Effector CD4-positive, alpha-beta T cell (primary cell): ENCODE measurements around the gene PLXDC1.

Experiments used
- DNase-seq: peaks from one replicate; pipeline ENCODE4 v3.0.0-alpha.2; 2020

Gene PLXDC1

DNA sequence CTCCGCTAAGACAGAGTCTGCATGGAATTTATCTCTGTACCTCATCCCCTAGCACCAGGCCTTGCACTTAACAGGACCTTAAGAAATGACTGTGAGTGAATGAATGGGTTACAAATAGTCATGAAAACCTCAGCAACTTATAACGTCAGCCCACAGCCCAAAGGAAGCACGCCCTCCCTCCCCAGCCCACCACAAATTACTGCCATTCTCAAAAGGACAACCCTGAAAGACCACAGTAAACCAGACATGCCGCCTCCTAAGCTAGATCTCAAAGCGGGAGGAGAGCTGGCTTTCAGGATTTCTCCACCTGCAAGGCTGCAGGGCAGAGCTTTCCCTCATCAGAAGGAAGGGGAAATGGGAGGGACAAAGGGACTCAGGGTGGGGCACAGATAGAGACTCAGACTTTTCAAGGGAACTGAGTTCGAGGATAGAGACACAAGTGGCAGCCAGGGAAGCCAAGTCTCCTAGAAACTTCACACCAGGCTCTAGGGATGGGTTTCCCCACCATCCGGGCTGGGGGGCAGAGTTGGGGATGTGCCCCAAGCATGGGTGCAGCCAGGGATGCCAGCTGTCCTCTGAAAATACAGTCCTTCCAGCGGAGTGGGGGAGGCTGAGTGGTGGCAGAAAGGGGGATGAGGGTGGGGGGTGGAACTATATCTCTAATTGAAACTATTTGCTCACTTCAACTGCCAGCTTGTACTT, 56.7 kb downstream of the PLXDC1 start:
- no peak for DNase-seq

DNA sequence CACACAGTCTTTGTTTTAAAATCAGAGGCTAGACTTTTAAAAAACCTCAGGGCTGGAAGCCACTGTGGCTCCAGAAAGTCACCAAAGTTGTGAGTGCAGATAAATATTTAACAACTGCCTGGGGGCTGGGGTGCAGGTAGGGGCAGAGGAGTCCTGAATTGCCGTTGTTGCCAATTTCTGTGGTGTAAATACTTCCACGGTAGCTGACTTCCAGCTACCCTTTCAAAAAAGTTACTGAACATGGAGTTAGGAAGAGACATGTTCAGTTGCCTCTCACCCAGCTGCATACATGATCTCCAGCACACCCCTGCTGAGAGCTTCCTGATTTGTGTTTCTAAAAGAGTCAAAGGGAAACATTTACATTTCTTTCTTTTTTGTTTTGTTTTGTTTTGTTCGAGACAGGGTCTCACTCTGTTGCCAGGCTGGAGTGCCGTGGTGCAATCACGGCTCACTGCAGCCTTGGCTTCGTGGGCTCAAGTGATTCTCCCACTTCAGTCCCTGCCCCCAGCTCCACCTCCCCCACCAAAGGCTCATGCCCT, 58.7 kb downstream of the PLXDC1 start:
- no peak for DNase-seq

DNA sequence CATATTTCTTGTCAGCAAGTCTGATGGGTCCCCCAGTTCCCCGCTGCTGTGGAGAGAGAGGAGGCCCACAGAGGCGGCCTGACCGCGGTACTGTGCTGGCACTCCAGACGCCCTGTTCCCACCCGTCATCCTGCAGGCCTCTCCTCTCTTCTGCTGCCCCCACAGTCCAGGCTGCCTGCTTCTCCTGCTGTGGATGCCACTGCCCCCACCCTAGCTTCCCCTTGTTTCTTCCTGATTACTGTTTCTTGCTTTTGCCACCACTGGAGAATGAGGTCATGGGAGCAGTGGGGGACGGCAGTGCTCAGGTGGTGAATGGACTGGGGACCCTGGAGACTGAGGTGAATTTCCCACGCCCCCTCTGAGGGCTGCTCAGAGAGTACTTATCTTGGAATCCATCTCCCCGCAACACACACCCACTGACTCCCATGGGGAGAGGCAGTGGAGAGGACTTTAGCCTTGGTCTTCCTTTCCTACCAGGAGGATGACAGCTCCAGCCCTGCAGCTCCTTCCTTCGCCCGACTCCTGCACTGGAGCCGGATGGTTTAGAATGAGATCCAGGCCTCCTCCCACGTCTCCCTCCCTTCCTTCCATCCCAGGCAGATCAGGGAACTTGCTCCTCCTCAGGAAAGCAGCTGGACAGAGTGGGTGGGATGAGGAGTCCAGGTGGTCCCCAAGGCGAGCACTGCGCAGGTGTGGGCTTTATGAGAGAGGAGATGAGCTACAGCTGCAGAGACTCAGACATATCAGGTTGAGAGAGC, 60.4 kb downstream of the PLXDC1 start:
- no peak for DNase-seq

DNA sequence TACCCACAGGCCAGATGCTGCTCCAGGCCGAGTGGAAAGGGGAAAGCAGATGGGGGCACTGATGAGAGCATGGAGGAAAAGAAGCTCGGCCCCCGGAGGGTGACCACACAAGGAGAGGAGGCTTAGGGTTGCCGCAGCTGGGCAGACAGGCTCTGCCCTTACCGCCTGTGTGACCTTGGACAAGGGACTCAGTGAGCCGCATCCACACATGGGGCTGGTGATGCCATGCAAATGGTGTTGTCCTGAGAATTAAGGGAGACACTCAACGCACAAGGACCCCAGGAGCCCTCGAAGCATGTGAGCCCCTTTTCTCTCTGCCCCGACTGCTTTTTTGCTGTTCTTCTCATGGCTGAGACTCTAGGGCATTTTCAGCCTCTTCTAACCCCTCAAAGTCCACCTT, 61.0 kb downstream of the PLXDC1 start:
- no peak for DNase-seq

DNA sequence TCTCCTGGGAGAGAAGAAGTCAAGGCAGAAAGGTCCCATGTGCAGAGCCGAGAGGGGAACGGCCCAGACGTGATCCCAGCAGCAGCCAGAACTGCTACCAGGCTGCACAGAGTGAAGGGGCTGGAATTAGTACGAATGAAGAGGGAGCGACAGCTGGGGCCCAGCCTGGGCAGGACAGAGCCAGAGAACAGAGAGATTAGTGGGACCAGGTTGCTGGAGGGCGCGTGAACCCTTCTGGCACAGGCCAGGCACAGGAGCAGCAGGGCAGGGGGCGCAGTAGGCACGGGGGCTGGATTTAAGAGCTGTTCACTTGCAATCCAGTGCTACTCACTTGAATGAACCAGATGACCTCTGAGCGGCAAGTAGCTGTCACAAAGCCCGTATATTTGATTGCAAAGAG, 66.9 kb downstream of the PLXDC1 start:
- DNase-seq: no peak

DNA sequence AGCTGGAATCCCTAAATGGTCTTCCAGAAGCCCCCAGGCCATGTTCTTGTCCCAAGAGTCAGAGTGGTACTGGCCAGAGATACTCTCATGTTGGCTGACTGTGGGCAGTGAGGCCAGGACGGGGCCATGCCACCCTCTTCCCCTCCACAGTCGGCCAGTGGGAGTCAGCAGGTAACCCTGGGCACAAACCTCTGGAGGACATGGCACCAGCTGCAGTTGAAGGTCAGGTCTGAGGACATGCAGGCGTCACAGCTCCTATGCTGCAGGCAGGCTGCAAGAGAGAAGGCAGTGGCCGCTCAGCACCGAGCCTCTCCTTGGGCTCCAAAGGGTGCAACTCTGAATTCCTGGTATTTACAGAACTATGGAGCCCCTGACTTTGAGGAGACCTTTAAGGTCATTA, 68.2 kb downstream of the PLXDC1 start:
- DNase-seq: no peak

DNA sequence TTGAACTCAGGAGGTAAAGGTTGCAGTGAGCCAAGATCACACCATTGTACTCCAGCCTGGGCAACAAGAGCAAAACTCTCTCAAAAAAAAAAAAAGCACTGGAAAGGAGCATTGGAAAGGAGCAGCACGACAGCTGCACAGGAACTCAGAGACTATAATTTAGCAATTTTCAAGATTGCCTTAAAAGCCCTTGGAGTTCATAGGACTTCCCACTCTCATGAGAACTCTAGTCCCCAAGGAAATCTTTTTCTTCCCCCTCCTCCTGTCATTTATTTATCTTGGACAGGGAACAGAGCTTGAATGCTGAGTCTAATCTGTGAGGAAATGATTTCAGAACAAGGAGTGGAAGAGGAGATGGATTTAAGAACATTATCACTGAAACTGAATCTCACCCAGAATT, 69.0 kb downstream of the PLXDC1 start:
- no peak for DNase-seq

DNA sequence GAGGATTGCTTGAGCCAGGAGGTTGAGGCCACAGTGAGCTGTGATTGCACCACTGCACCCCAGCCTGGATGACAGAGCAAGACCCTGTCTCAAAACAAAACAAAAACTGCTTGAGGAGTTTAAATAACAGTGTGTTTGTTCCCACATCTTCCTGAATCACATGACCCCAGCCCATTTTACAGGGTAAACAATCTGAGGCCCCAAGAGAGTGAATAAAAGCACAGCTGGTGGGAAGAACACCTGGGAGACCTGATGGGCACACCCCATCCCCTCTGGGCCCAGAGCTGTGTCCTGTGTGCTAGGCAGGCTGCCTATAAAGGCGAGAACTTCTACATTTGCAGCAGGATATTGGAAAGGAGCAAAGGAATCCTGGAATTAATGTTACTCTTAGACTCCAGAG, 69.6 kb downstream of the PLXDC1 start:
- DNase-seq: no peak

DNA sequence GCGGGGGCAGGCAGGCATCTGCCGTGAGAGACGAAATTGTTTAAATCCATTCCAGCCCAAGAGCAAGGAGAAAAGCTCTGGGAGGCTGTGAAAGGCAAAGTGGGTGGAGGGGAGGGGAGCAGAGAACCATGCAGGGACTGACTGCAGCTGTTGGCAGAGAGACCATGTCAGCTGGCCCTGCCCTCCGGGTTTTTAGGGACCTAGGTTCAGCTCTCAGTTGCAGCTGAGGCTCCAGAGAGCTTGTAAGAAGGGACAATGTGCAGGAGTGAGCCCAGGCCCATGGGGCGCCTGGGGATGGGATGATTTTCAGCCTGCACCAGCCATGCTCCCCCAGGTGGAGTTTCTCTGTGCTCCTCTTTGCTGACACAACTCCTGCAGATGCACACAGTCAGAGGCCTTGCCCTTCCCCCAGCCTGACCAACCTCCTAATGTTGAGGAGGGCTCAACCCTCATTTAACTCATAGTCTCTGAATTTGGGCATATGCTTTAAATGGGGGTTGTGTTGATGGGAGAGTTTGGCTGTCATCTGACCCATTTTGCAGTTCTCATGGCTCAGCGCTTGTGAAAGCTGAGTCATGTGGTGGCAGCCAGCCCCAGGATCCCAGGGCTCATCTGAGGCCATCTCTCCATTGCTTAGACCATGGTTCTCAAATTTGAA, 70.9 kb downstream of the PLXDC1 start:
- no peak for DNase-seq

DNA sequence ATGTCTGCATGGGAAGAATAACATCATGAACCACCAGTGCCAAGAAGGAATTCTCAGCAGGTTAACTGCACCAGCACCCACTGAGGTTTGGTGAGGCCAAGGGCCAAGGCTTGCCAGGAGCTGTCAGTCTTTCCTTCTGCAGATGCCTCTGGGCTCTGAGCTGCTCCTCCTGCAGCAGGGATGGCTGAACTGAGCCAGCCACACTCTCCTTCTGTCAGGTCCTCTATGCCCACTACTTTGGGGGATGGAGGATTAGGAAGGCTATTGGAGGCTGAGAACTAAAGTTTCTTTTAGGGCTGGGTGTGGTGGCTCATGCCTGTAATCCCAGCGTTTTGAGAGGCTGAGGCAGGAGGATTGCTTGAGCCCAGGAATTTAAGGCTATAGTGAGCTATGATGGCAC, 71.6 kb downstream of the PLXDC1 start:
- DNase-seq: no peak

DNA sequence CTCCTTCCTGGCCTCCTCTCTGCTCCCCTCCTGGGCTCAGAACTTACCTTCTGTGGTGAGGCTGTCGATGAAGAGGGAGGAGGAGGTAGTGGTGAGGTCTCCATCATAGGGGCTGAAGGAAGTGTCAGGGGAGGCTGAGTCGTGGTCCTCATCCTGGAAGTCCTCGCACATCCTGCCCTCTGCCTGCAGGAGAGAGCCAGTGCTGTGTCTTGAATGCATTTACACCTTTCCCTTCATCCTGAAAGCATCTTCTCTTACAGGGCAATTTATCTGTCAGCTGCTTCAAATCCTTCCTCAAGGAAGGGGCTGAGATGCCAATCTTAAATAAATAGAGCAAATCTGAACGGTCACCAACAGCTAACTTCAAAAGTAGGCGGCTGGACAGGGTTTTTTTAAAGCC, 73.6 kb downstream of the PLXDC1 start:
- DNase-seq: no peak

DNA sequence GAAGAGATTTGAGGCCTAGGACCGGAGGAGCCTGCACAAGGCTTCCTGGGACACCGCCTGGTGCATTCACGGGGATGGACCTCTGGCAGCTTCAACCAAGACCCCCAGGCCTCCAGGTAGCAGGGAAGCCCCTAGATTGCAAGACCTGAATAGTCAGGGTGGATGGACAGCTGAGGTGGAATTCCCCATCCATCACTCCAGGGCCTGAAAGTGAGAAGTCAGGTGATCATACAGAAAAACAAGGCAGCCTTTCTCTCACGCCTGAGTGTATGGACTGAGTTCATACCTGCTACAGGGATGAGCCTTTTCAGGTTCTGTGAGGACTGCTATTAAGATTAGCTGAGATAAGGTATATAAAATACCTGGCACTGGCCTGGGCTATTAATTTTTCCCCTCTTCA, 74.2 kb downstream of the PLXDC1 start:
- no peak for DNase-seq

DNA sequence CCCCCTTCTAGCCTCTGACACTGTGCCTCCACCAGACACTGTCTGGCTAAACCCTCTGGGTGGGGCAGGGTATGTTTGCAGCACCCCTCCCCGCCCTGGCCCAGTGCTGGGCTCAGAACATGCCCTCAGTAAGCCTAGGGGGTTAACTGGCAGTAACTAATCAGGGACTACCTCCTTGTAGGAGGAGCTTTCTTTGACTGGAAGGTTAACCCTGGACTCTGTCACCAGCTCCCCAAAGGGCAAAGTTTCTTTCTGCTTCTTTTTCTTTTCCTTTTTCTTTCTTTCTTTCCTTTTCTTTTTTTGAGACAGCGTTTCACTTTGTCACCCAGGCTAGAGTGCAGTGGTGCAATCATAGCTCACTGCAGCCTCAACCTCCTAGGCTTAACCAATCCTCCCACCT, 76.8 kb downstream of the PLXDC1 start:
- no peak for DNase-seq

DNA sequence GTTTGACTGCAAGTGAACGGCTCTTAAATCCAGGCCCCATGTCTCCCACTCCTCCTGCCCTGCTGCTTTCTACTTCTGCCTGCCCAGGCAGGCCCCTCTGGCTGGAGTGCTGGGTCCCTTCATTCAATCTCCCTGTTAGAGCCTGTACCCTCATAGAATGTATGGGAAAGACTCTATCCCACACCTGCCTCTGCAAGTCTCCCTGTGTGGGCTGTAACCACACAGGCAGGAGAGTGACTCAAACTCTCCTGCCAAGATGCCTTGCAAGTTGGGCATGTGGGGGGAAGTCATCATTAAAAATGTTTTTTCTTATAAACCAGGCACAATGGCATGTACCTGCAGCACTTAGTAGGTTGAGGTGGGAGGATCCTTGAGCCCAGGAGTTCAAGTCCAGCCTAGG, 77.5 kb downstream of the PLXDC1 start:
- DNase-seq: no peak

DNA sequence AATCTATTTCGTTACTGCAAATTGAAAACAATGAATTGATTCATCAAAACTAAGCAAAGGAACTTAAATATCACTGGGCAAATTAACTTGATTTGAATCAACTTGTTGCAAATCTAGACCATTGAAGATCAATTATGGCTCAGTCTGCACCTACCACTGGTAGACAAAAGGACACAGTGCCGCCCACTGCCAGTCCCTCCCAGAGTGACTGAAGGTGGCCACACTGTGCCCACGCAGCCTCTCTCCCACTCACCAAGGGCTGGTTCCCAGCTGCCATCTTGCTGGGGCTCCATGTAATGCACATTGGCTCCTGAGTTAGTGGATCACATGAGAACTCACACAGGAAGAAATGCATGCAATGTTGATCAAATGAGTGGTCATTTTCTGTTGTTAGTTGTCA, 78.1 kb downstream of the PLXDC1 start:
- no peak for DNase-seq

DNA sequence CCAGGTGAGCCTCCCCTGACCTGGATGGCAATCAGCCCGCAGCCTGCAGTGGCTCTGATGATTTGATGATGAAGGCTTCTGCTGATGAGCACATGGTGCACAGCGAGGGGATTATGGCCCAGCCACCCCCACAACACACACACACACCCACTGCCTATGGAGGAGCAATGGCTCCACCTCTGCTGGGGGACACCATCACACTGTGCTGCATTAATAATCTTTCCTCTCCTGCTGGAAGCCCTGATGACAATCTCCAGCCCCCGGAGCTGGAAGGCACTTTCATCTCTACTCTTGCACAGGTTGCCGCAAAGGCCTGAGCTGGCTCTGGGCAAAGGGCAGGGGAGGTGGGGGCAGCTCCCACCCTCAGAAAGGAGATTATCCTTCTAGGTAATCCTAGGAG, 79.9 kb downstream of the PLXDC1 start:
- DNase-seq: no peak

DNA sequence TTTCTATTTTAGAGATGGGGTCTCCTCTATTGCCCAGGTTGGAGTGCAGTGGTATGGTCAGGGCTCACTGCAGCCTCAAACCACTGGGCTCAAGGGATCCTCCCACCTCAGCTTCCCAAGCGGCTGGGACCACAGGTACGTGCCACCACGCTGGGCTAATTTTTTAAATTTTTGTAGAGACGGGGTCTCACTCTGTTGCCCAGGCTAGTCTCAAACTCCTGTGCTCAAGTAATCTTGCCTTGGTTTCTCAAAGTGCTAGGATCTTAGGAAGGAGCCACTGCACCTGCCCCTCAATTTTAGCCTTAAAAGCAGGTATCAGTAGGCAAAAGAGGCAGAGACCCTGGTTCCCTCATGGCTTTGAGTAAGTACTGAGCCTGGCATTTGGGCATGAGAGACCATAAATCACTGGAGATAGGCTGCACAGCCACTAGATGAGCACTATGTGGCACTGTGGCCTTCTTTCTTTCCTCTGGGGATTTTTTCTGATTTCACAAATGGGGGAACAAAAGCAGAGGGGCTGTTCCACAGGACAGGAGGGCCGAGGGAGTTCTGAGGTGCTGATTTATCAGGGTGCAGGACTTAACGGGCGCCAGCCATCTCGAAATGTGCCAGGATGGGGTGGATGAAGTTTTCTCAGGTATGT, 82.2 kb downstream of the PLXDC1 start:
- DNase-seq: no peak

DNA sequence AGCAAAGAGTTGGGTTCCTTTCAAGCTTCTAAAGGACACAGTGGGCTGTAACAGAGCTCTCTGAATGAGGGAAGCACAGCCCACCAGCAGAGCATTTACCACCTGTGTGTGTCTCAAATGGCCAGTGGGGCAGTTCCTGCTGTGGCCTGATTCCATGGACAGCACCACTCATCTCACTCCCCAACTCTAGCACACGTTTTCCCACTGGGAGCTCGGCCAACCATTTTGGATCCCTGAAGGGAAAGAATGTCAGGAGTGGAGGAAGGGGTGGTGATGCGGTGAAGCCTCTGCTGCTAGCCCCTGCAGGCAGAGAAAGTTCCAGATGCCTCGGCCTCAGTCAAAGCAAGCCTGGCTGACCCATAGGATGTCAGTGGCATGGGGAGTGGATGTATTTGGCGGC, 86.6 kb downstream of the PLXDC1 start:
- no peak for DNase-seq

DNA sequence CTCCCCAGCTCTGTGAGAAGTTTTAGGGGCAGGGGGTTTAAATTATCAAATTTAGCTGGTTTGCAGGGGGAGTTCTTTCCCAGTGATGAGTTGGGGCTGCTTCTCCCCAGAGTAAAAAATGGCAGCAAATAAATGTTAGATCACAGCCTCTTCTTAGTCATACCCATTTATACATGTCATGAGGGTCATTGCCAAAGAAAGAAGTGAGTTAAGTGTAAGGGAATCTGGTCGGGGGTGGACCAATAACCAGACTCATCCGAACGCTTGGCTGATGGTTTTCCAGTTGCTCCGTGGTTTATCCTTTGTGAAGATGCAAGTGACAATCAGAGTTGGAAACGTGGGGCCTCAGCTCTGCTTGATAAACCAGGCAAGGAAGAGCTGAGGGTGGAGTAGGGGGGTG, 87.1 kb downstream of the PLXDC1 start:
- no peak for DNase-seq

DNA sequence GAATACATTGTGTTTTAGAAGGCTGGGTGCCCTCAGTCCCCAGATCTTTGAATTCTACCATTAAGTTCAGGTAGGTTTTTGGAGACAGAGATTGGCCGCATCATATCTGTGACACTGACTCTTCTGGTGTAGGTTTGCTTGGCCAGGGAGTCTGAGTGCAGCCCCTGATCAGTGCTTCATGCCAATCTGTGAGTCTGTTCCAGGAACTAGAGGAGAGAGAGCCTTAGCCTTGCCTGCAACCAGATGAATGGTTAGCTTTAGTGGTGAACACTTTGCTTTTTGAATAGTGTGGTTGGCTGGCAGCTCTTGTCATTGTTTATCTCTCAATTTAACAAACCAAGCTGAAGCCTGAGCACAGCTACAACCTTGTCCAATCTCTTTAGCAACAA, 87.8 kb downstream of the PLXDC1 start:
- no peak for DNase-seq

DNA sequence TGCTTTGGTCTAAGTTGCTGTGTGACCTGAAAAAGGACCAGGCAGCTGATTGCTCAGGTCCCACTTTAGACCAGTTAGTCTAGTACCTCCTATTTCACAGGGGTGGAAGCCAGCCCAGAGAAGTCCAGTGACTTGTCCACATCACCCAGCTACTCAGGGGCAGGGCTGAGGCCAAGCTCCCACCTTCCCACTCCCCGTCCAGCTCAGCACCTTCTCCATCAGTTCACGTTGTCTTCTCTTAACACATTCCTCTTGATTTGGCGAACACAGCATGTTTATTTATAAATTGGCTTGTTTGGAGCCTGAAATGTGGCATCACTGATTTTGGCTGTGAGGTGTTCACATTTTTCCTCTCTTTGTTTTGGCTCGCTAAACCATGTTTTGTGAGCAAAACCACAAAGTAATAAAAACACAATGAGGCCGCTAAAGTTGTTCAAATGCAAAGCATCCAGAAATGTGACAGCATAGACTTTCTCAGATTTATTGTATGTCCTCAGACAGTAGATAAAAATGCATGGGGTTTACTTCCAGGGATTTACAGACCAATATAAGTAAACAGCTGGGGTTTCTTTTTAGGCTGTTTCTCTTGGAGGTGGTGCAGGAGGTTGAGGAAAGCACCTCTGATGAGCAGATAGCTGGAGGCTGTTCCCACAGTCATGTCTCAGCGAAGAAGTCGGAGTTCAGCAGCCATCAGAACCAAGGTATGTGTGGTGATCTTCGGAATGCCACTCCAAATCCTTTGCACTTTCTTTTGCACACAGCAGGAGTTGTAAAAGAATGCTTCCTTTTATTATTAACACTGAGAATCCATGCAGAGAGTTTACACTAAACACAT, 88.4 kb downstream of the PLXDC1 start:
- no peak for DNase-seq

DNA sequence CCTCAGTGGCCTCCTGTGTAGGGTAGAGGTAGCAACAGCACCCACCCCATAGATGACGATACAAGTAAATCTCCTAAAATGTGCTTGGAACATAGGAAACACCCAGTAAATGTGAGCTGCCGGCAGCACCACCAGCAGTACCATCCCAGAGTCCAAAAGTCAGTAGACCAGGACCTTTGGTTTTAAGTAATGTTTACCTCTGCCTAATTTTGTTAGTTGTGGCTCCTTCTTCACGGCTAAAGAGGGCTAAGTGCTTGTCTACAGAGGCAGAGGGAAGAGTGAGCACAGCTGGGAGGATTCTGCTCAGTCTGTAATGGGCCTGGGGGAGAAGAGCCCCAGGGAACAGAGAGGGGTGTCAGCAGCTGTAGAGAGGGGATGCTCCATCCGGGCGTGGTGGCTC, 92.9 kb downstream of the PLXDC1 start:
- DNase-seq: no peak
